Activated naive CD4-positive, alpha-beta T cell treated with anti-CD3 and anti-CD28 coated beads, Interleukin-2, amount 10 ng/mL, durations not matched to agents 7 days and 5 days (primary cell): Measurements from ENCODE around the gene PAEP.

Experiments used
- CTCF ChIA-PET: fragments of 350-600 bp; sonication (Branson Sonifier 250); formaldehyde crosslinking; loops from one replicate; lab custom pipeline; 2021; ENCODE audit warnings: antibody characterized with exemption; lab: Charles Lee
- DNase-seq: peaks from one replicate; pipeline ENCODE4 v3.0.0-alpha.2; 2020
- H3K27ac Mint-ChIP-seq: one replicate; pipeline ENCODE4 v1.8.0; 2021; ENCODE audit warnings: mild to moderate bottlenecking, moderate library complexity, mixed read lengths
- H3K27me3 Mint-ChIP-seq: one replicate; pipeline ENCODE4 v1.8.0; 2021; ENCODE audit warnings: mild to moderate bottlenecking, mixed read lengths
- H3K36me3 Mint-ChIP-seq: one replicate; pipeline ENCODE4 v1.8.0; 2021; ENCODE audit warnings: mixed read lengths
- H3K4me1 Mint-ChIP-seq: one replicate; pipeline ENCODE4 v1.8.0; 2021; ENCODE audit warnings: mixed read lengths
- H3K4me3 Mint-ChIP-seq: one replicate; pipeline ENCODE4 v1.8.0; 2021; ENCODE audit warnings: mild to moderate bottlenecking, moderate library complexity, mixed read lengths
- H3K9me3 Mint-ChIP-seq: one replicate; pipeline ENCODE4 v1.8.0; 2021; ENCODE audit warnings: mixed read lengths

Gene PAEP

GRCh38 chr9:135551456-135551855 lies 10.1 kb upstream of the PAEP start:
- no peak overlapping the region for H3K27ac Mint-ChIP-seq
- no peaks in the 10 kb centered on the region for H3K9me3 Mint-ChIP-seq
- no peaks in the 10 kb centered on the region for H3K36me3 Mint-ChIP-seq
- H3K27me3 Mint-ChIP-seq = no peaks in the 10 kb centered on the region
- no peak for DNase-seq
- CTCF ChIA-PET = no interaction called here
- H3K4me1 Mint-ChIP-seq = no peaks in the 10 kb centered on the region
- H3K4me3 Mint-ChIP-seq = no peak overlapping the region

DNA sequence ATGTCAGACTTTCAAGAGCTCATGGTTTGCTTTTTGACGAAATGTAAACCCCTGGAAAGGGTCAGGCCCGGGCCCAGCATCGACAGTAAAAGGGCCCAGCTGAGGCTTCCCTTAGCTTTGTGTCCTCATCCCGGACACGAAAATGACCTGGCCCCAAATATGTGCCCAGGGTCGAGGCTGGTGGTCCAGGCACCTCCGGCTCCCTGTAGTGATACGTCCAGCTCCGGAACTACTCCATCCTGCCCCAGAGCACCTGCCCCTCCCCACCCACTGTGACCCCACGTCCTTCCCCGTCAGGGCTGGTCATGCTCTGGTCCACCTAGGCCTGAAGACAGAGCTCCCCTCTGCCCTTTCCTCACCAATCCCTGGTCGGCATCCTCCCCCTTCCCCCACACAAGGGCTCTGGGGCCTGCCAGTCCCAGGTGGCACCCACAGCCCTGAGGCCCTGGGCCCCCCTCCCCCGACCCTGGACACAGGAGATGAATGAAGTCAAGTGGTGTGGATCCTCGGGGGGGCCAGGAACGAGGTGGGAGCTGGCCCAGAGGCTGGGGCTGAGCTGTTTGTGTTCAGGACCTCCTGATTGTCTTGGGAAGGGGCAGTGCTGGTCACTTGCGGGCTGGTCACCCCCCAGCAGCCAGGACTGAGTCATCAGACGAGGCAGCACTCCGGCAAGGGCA lies 9.4 kb upstream of the PAEP start:
- no peaks in the 10 kb centered on the region for H3K27me3 Mint-ChIP-seq
- no peaks in the 10 kb centered on the region for H3K36me3 Mint-ChIP-seq
- no peaks in the 10 kb centered on the region for H3K4me1 Mint-ChIP-seq
- no peak overlapping the region for H3K27ac Mint-ChIP-seq
- H3K9me3 Mint-ChIP-seq = no peaks in the 10 kb centered on the region
- no peak for DNase-seq
- CTCF ChIA-PET = no interaction called here
- no peak overlapping the region for H3K4me3 Mint-ChIP-seq

DNA sequence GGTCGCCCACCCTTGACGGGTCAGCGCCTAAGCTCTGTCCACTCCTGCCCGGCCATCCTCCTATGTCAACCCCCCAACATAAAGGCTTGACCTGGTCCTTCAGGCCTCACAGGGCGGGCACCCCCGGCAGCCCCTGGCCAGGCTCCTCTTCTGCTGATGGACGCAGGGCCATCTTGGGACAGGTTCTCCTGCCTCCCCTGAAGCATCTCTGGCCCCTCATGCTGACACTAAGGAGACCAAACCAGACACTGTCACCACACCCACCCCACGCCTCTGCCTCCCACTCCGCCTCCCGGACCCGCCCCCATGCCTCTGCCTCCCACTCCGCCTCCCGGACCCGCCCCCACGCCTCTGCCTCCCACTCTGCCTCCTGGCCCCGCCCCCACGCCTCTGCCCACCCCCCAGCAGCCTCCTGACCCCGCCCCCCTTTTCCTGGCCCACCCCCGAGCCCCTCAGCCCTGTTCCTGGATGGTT lies 8.8 kb upstream of the PAEP start:
- Mint-ChIP-seq H3K27me3 (no peaks in the 10 kb centered on the region), H3K36me3 (no peaks in the 10 kb centered on the region), H3K9me3 (no peaks in the 10 kb centered on the region), H3K4me1 (no peaks in the 10 kb centered on the region), H3K27ac (no peak overlapping the region), H3K4me3 (no peak overlapping the region)
- CTCF ChIA-PET = no interaction called here
- DNase-seq = no peak

DNA sequence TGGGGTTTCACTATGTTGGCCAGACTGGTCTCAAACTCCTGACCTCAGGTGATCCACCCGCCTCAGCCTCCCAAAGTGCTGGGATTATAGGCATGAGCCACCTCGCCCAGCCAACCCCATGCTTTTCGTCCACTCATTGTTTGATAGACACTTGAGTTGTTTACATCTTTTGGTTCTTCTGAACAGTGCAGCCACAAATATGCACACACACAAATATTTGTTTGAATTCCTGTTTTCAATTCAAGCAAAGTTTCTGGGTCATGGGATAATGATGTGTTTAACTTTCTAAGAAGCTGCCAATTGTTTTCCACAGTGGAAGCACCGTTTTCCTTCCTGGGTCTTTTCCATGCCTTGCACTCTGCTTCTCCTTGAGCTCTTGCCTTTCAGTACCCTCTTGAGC lies 6.8 kb upstream of the PAEP start:
- Mint-ChIP-seq H3K4me1 (no peaks in the 10 kb centered on the region), H3K36me3 (no peaks in the 10 kb centered on the region), H3K27me3 (no peaks in the 10 kb centered on the region), H3K9me3 (no peaks in the 10 kb centered on the region), H3K4me3 (no peak overlapping the region), H3K27ac (no peak overlapping the region)
- no peak for DNase-seq
- CTCF ChIA-PET = no interaction called here

- Mint-ChIP-seq H3K9me3 (no peaks in the 10 kb centered on the region), H3K4me3 (no peak overlapping the region), H3K36me3 (no peaks in the 10 kb centered on the region), H3K27ac (no peak overlapping the region), H3K4me1 (no peaks in the 10 kb centered on the region), H3K27me3 (no peaks in the 10 kb centered on the region)
- no peak for DNase-seq
- CTCF ChIA-PET = no interaction called here
These were observed 6.4 kb upstream of the PAEP start for GRCh38 chr9:135555203-135555602.

DNA sequence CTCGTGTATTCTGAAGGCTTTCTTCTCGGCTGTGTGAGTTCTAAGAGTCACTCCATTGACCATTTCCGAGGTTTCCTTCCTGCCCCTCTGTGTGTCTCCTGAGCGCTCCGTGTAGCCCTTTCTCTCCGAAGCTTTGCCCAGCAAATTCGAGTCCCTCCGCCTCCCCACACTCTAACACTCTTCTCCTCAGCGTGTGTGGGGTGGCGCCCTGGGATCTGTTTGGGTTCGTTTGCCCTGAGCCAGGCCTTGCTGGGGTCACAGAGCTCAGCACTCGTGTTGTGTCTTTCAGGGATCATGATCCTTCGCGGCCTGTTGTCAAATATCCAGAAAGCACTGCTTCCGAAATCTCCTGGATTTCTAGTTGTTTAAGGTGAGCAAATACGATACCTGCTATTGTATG lies 5.6 kb upstream of the PAEP start:
- H3K27ac Mint-ChIP-seq = no peak overlapping the region
- no peak for DNase-seq
- CTCF ChIA-PET = no interaction called here
- H3K9me3 Mint-ChIP-seq = no peaks in the 10 kb centered on the region
- no peak overlapping the region for H3K4me3 Mint-ChIP-seq
- H3K36me3 Mint-ChIP-seq = no peaks in the 10 kb centered on the region
- H3K4me1 Mint-ChIP-seq = no peaks in the 10 kb centered on the region
- H3K27me3 Mint-ChIP-seq = no peaks in the 10 kb centered on the region

DNA sequence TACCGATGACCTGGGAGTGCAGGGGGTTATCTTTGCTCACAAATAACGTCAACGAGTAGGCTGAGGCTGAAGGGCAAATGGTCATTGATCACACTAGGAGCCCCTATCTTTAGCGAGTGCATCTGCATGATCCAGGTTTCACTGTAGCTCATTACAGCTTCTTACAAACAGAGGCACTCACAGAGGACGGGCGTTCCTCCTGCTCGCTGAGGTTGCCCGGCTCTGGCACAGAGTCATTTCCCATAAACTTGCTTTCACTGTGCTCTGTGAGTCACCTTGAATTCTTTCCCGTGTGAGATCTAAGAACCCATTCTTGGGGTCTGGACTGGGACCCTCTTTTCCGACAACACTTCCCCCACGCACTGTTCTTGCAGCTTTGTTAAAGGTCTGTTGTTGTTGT lies 1.9 kb upstream of the PAEP start:
- Mint-ChIP-seq H3K4me1 (no peaks in the 10 kb centered on the region), H3K36me3 (no peaks in the 10 kb centered on the region), H3K27me3 (no peaks in the 10 kb centered on the region), H3K4me3 (no peak overlapping the region), H3K27ac (no peak overlapping the region), H3K9me3 (no peaks in the 10 kb centered on the region)
- CTCF ChIA-PET = no interaction called here
- no peak for DNase-seq

GRCh38 chr9:135562235-135562745 lies 734 bp downstream of the PAEP start:
- Mint-ChIP-seq H3K4me1 (no peaks in the 10 kb centered on the region), H3K36me3 (no peaks in the 10 kb centered on the region), H3K27me3 (no peaks in the 10 kb centered on the region), H3K27ac (no peak overlapping the region), H3K4me3 (no peak overlapping the region), H3K9me3 (no peaks in the 10 kb centered on the region)
- CTCF ChIA-PET = no interaction called here
- DNase-seq = no peak

DNA sequence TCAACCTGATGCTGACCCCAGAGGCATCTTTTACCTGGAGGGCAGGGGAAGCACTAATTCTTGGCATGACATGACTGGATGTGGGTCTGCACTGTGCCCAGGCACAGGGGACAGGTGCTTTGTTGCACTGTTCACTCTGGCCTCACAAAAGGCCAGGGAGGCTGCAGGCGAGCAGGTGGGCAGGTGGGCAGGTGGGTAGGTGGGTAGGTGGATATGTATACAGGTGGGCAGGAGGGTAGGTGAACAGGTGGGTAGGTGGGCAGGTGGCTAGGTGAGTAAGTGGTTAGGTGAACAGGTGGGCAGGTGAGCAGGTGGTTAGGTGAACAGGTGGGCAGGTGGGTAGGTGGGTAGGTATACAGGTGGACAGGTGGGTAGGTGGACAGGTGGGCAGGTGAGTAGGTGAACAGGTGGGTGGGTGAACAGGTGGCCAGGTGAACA lies 1.5 kb downstream of the PAEP start:
- H3K4me1 Mint-ChIP-seq = no peaks in the 10 kb centered on the region
- H3K27me3 Mint-ChIP-seq = no peaks in the 10 kb centered on the region
- H3K9me3 Mint-ChIP-seq = no peaks in the 10 kb centered on the region
- no peak overlapping the region for H3K27ac Mint-ChIP-seq
- CTCF ChIA-PET = no interaction called here
- no peak overlapping the region for H3K4me3 Mint-ChIP-seq
- no peaks in the 10 kb centered on the region for H3K36me3 Mint-ChIP-seq
- DNase-seq = no peak

DNA sequence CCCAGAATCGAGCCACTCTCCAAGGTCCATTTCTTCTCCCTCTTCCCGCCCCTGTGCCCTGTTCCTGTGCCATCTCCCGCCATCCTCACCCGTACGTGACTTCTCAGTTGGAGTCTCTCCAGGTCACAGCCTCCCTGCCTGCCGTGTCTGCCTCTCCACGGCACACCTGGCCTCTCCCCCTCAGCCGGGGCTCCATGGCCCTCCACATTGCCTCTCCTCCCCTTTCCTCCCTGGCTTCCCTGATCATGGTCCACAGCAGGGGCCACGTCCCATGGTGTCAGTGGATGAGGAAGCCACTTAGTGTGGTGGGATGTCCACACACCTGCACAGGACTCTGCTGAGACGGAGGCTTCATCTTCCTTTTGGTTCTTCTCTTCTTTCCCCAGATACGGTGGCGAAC lies 2.3 kb downstream of the PAEP start:
- H3K4me1 Mint-ChIP-seq = no peaks in the 10 kb centered on the region
- H3K4me3 Mint-ChIP-seq = no peak overlapping the region
- no peaks in the 10 kb centered on the region for H3K27me3 Mint-ChIP-seq
- H3K27ac Mint-ChIP-seq = no peak overlapping the region
- CTCF ChIA-PET = no interaction called here
- no peaks in the 10 kb centered on the region for H3K36me3 Mint-ChIP-seq
- no peak for DNase-seq
- no peaks in the 10 kb centered on the region for H3K9me3 Mint-ChIP-seq

- Mint-ChIP-seq H3K4me1 (no peaks in the 10 kb centered on the region), H3K27me3 (no peaks in the 10 kb centered on the region), H3K4me3 (no peak overlapping the region), H3K27ac (no peak overlapping the region), H3K36me3 (no peaks in the 10 kb centered on the region), H3K9me3 (peaks cover 5% of the 10 kb centered on the region)
- no peak for DNase-seq
- CTCF ChIA-PET = no interaction called here
These were observed 3.6 kb downstream of the PAEP start for GRCh38 chr9:135565141-135565628.

GRCh38 chr9:135565636-135566035 lies 4.1 kb downstream of the PAEP start:
- Mint-ChIP-seq H3K27me3 (no peaks in the 10 kb centered on the region), H3K27ac (no peak overlapping the region)
- CTCF ChIA-PET = no interaction called here

DNA sequence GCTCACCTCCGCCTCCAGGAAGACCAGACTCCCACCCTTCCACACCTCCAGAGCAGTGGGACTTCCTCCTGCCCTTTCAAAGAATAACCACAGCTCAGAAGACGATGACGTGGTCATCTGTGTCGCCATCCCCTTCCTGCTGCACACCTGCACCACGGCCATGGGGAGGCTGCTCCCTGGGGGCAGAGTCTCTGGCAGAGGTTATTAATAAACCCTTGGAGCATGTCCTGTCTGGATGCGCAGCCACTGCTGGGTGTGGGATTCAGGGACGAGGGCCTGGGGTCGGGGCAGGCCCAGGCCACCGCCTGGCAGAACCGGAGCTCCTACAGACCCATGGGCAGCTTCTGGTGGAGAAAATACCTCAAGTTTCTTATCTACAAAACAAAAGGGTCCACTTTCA lies 5.0 kb downstream of the PAEP start:
- DNase-seq = no peak
- Mint-ChIP-seq H3K4me3 (no peak overlapping the region), H3K9me3 (peaks cover 5% of the 10 kb centered on the region), H3K4me1 (no peaks in the 10 kb centered on the region), H3K27ac (no peak overlapping the region), H3K36me3 (no peaks in the 10 kb centered on the region), H3K27me3 (no peaks in the 10 kb centered on the region)
- CTCF ChIA-PET = interaction anchor here (0.6 kb wide), 1 partner anchor 29 kb away, joined by 3 read pairs; no protein-coding TSS in a partner anchor

More at GRCh38 chr9:135565636-135566035, 4.1 kb downstream of the PAEP start:
- H3K9me3 Mint-ChIP-seq = peaks cover 5% of the 10 kb centered on the region
- no peak overlapping the region for H3K4me3 Mint-ChIP-seq
- no peaks in the 10 kb centered on the region for H3K4me1 Mint-ChIP-seq
- no peak for DNase-seq
- H3K36me3 Mint-ChIP-seq = no peaks in the 10 kb centered on the region

DNA sequence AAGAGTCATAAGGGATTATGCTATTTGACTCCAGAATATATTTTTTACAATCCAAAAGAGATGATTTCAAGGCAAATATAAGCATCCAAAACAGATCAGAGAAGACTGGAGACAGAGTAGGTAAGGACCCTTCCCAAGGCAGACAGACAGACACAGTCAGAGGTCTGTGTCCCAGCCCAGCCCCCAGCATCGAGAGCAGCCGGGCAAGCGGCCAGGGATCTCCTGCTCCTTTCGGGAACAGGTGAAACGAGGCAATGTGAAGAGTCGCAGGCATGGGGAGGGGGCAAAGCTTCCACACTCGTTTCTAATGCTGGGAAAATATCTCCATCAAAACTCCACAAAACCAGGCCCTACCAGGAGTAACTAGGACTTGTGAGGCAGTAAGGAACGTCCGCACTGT lies 5.8 kb downstream of the PAEP start:
- no peak for DNase-seq
- Mint-ChIP-seq H3K4me3 (no peak overlapping the region), H3K27ac (no peak overlapping the region), H3K27me3 (no peaks in the 10 kb centered on the region), H3K4me1 (no peaks in the 10 kb centered on the region), H3K36me3 (no peaks in the 10 kb centered on the region), H3K9me3 (peaks cover 5% of the 10 kb centered on the region)
- CTCF ChIA-PET = no interaction called here

- Mint-ChIP-seq H3K36me3 (no peaks in the 10 kb centered on the region), H3K27me3 (no peaks in the 10 kb centered on the region), H3K4me1 (no peaks in the 10 kb centered on the region), H3K27ac (no peak overlapping the region), H3K4me3 (no peak overlapping the region), H3K9me3 (peaks cover 5% of the 10 kb centered on the region)
- CTCF ChIA-PET = no interaction called here
- DNase-seq = no peak
These were observed 6.5 kb downstream of the PAEP start for GRCh38 chr9:135568026-135568425.
